ENCODE results near the gene F7.
"Not testable (repeated sequence)": the region's sequence is repeated elsewhere in the genome, so short reads cannot be mapped to it uniquely, and the experiment has no call there.

F7 gene

DNA sequence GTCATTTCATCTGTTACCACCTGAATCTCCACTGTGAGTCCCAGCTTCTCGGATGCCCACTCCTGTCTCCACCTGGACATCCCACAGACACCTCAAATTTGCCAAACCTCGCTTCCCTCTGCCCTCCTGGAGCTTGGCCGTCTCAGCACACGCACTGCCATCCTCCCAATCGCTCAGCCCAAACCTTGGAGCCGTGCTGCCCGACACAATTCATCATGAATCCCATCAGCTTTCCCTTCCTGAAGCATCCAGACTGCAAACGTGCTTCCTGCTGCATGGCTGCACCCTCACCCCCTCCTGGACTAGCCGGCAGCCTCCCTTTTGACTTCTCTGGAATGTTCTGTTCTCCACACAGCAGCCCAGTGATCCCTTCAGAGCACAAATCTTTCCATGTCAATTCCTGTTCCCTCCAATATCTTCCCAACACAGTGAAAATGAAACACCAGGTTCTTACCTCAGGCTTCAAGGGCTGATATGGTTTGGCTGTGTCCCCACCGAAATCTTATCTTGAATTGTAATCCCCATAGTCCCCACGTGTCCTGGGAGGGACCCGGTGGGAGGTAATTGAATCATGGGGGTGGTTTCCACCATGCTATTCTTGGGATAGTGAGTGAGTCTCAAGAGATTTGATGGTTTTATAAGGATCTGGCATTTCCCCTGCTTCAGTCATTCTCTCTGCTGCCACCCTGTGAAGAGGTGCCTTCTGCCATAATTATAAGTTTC is 51.8 kb downstream of the F7 start:
- DNase-seq = no peak

DNA sequence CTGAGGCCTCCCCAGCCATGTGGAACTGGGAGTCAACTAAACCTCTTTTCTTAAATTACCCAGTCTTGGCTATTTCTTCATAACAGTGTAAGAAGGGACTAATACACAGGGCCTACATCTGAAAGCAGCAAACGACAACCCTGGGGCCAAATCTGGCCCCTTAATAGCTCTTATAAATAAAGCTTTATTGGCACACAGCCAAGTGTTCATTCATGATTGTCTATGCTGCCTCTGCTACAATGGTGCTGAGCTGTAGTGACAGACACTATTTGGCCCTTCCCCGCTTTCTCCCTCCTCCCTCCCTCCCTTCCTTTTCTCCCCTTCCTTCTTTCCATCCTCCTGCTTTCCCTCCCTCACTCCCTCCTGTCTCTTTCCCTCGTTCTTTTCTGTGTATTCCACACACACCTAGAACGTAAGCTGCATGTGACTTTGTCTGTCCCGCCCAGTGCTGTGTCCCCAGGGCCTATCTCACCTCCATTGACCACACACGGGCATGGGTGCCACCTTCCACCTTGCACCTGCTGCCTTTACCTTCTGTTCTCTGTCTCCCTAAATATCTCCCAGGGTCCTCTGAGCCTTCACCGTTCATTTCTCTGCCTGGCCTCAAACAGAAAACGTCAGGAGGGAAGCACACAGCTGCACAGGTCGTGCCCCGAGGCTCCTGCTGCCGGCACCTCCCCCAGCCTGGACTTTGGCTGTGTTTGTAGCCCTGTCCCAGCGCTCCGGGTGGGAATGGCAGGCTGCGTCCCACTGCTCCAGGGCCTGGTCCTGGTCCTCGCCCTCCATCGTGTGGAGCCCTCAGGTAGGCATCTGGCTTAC is 52.5 kb downstream of the F7 start, which contains the start of gene PROZ:
PROZ (plus strand) TSS at position 720 of the 819 bp plus-strand sequence; CDS start at position 733, 13 bp downstream.
- DNase-seq = no peak

DNA sequence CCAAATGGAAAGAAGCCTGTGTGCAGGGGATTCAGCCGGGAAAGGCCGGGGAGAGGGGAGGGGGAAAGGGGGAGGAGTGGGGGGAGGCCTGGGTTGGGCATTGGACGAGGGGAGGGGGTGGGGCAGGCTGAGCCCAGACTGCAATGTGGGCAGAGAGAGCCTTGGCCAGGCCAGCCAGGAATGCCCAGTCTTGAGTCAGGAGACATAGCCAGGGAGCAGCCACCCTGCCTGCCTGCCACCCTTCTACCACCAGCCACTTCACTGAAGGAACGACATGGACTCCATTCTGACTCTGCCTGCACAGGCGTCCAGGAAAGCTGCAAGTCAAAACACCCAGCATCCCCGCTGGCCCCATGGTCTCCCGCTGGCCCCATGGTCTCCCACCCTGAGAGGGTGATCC is 53.4 kb downstream of the F7 start:
- no peak for DNase-seq

DNA sequence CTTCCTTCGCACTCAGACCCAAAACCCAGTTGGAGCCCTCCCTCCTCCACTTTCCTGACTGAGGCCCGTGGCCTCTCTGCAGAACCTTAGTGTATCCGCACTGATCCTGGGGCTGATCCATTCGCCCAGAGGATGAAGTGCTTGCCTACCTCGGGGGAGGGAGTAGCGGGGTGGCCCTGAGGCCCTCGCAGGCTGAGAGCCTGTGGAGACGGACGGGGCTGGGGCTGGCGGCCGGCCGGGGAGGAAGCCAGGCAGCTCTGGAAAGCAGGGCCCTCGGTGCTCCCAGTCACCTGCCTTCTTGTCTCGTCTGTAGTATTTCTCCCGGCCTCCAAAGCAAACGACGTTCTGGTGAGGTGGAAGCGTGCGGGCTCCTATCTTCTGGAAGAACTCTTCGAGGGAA is 54.1 kb downstream of the F7 start:
- DNase-seq = no peak

DNA sequence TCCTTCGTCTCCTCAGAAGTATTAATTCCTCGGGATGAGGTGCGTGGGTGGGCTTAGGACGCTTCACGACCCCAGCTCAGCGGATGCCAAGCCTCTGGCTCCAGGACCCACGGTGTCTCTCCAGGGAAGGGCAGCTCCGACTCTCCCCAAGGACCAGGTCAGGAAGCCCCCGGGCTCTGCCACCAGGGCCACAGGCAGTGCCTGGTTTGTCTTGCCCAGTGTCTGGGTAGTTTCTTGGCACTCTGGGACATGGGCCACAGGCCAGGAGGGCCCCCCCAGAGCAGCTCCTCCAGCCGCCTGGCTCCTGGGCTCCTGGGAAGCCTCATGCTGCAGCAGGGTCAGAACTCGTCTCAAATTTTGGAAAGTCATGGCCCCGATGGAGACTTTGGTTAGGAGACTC is 55.4 kb downstream of the F7 start:
- DNase-seq = no peak

DNA sequence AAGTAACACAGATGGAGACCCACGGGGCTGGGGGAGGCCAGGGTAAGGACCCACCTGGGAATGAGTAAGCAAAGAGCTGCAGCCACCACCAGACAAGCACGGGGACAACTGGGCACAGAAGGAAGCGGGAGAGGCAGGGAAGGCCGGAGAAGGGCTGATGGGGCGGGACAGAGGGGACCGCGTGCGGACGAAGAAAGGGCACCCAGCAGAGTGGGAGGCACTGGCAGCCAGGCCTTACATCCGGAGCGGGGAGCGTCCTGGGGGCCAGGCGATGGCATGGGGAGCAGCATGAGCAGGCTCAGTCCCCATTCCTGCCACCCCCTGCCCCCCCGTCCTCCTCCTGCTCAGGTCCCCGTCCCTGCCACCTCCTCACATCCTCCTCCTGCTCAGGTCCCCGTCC is 55.8 kb downstream of the F7 start:
- no peak for DNase-seq

DNA sequence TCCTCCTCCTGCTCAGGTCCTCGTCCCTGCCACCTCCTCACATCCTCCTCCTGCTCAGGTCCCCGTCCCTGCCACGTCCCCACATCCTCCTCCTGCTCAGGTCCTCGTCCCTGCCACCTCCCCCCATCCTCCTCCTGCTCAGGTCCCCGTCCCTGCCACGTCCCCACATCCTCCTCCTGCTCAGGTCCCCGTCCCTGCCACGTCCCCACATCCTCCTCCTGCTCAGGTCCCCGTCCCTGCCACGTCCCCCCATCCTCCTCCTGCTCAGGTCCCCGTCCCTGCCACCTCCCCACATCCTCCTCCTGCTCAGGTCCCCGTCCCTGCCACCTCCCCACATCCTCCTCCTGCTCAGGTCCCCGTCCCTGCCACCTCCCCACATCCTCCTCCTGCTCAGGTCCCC is 56.4 kb downstream of the F7 start:
- DNase-seq = not testable (repeated sequence)

DNA sequence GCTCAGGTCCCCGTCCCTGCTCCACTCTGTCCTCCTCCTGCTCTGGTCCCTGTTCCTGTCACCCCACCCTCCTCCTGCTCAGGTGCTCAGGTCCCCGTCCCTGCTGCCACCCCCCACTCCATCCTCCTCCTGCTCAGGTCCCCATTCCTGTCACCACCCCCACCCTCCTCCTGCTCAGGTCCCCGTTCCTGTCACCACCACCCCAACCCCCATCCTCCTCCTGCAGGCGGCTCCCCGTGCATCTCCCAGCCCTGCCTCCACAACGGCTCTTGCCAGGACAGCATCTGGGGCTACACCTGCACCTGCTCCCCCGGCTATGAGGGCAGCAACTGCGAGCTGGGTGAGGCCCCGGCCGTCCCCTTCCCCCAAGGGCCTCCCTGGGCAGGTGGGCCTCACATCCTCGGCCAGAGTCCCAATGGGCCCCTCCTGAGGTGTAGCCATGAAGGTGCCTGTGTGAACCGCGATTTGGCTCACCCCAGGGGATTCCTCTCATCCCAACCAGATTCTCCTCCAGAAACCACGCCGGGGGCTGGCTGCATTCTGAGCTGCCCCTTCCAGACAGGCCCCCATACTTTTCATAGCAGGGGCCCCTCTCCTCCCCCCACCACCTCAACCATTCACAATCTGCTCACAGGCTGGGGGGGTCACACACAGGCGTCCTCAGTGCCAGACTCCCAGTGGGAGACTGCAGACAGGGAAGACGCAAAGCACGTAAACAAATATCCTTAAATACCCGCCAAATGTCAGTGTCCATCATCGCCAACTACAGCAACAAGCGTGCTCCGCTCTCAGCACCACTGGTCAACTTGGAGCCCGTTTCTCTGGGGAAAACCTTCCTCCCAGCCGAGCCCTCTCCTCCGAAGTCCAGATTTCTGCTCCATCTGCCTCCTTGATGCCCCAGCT is 57.4 kb downstream of the F7 start:
- peak; percentile 28 to 39 for DNase-seq

DNA sequence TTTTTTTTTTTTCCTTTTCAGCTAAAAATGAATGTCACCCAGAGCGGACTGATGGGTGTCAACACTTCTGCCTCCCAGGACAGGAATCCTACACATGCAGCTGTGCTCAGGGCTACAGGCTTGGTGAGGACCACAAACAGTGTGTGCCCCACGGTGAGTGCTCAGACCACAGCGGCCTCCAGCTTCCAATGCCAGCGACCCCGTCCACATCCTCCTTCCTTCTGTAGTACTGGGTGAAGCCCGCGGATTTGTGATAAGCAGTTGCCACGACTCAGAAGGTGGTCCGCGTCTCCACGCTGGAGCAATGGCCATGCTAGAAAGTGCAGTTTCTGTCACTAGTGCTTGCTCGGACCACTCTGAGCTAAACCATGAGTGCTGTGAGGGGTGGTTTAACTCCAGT is 58.9 kb downstream of the F7 start:
- no peak for DNase-seq

DNA sequence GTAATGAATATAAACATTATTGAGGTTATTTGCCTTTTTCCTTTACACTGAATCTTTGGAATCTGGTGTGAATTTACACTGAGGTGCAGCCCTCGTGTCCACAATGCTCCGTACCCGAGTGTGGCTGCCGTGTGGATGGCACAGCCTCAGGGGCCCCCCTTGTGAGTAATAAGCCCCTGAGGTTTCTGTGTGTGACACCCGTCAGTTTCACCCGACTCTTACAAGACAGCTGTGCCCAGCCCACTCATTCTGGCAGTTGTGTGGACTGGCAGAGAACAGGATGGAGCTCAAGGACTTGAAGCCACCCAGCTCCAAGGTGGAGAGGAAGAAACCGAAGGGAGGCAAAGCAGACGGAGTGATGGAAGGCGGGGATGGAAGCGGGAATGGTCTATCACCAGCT is 60.7 kb downstream of the F7 start:
- DNase-seq = no peak

DNA sequence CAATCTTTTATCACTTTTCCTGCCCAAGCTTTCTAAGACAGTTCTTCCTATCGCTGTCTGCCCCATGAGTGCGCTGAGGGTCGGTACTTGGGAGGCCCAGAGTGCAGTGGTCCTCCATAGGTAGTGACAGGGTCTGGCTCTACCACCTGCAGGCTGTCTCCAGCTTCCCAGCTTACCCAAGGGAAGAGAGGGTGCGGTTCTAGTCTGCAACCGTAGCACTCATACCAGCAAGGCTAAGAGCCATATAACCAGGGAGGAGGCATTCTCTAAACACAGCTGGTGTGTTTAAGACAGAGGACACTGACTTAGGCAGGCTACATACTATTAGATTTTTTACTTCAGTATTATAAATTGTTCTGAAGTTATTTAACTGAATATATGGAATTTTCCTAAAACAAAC is 61.1 kb downstream of the F7 start:
- DNase-seq = no peak

DNA sequence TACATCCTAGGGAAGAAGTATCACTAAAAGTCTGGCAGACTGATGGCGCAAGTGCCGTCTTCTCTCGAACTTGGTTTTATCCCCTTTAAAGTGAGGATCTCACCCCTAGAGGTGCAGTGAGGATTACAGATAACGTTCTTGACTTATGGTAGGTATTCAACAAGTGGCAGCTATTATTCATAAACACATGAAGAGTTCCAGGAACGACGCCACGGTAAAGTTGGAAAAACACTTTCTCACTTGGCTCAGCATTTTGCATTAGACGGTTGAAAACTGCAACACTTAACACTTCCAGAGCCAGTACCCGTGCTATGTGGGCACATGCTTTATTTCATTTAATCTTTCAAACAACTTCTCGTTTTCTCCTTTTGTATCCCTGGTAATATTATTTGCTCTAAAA is 61.6 kb downstream of the F7 start:
- DNase-seq = no peak

DNA sequence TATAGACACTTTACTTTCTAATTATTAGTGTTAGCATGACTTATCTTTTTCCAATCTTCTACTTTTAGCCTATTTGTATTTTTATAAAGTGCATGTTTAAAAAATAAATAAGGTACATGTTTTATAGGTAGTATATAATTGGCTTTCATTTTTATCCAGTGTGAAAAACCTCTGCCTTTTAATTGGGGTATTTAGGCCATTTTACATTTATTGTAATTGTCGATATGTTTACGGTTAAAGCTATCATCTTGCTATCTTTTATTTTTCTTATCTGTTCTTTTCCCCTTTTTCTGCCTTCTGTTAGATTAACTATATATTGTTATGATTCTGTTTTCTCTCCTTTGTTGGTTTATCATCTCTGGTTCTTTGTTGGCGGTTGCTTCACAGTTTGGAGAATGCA is 62.0 kb downstream of the F7 start:
- DNase-seq = no peak

DNA sequence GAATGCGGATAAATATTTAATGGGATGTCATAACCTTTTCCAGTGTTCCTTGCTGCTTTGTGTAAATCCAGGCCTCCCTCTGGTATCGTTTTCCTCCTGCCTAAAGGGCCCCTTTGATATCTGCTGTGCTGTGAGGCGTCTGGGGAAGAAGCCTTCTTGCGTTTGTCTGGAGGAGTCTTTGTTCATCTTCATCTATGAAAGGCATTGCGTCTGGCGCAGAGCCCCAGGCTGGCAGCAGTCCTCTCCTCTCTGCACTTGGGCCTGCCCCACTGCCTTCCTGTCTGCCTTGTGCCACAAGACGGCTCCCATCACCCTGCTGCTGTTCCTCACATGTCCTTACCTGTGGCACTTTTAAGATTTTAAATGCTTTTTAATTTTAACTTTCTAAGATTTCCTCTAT is 62.6 kb downstream of the F7 start:
- no peak for DNase-seq

DNA sequence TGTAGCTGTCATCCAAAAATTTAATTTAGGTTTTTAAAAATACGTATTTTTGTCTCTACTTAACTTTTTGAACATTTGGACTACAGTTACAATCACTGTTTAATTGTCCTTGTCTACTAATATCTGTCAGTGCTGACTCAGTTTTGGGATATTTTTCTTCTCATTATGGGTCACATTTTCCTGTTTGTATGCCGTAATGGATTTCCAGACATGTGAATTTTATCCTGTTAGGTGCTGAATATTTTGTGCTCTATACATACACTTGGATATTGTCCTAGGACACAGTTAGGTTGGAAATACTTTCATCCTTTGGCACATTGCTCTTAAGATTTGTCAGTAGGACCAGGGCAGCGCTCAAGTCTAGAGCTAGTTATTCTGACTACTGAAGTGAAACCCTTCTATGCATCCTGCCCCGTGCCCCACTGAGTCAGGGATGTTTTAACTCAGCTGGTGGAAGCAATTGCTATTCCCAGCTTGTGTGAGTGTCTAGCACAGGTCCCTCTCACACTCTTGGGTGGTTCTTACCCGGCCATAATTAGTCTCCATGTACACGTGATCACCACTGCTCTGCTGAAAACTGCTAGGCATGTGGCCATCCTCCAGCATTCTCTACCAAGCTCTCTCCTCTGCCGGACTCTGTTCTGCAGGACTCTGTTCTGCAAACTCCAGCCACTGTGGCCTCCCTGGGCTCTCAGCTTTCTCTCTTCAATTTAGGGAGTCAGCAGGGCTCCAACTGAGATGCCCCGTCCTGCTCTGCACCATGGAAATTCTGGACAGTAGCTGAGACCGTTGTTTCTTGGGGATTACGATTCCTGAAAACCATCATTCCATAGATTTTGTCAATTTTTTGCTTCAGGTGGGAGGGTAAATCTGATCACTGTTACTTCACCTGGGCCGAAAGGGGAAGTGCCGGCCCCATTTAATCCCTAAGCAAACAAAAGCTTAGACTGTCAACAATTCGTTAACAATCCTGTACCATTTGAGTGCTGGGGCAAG is 64.0 kb downstream of the F7 start:
- no peak for DNase-seq
